Keratinocyte (primary cell): Measurements from ENCODE around the gene NSUN3. TPM values are rescaled to one million over a fixed set of nuclear protein-coding genes. Genes with fewer than 3 reads are reported as not detected.

Experiments
- DNase-seq: peaks from one replicate; pipeline ENCODE4 v3.0.0-alpha.2; 2011; ENCODE audit warnings: low read depth, missing footprints, low spot score
- FAIRE-seq: peaks from 2 replicates; lab custom pipeline; 2011; peaks lifted over from hg19 to GRCh38; lab: Jason Lieb, UNC
- H2AFZ ChIP-seq: 2 replicates; pipeline ENCODE4 v1.6.0; 2012; ENCODE audit warnings: low read length, control low read depth, inconsistent platforms; ENCODE audit not compliant: control insufficient read depth
- H3K27ac ChIP-seq: 2 replicates; pipeline ENCODE4 v1.5.1; 2011; ENCODE audit warnings: low read length; ENCODE audit not compliant: control insufficient read depth, insufficient read depth
- H3K27me3 ChIP-seq: 3 replicates; pipeline ENCODE4 v1.6.0; 2011; ENCODE audit warnings: low read length; ENCODE audit not compliant: control insufficient read depth, insufficient read depth; ENCODE audit errors: extremely low read depth
- H3K36me3 ChIP-seq, 2 experiments: 2 replicates in 1 of 2; 3 replicates in 1 of 2; pipeline ENCODE4 v1.5.1; 2011; ENCODE audit warnings: low read length in 2 of 2, mild to moderate bottlenecking in 1 of 2; ENCODE audit not compliant: control insufficient read depth in 2 of 2, insufficient read depth in 2 of 2; ENCODE audit errors: extremely low read depth in 1 of 2
- H3K4me1 ChIP-seq: 3 replicates; pipeline ENCODE4 v1.5.1; 2011; ENCODE audit warnings: low read length; ENCODE audit not compliant: control insufficient read depth, insufficient read depth; ENCODE audit errors: extremely low read depth
- H3K4me2 ChIP-seq: 3 replicates; pipeline ENCODE4 v1.6.0; 2011; ENCODE audit warnings: low read depth, low read length; ENCODE audit not compliant: control insufficient read depth, insufficient read depth; ENCODE audit errors: extremely low read depth
- H3K4me3 ChIP-seq, 3 experiments: fragments of 200-600 bp in 1 of 3; sonication (generic) in 1 of 3; 2 replicates in 2 of 3; 3 replicates in 1 of 3; pipeline ENCODE4 v1.5.1; 2011 to 2016; ENCODE audit warnings: low read length in 3 of 3, mild to moderate bottlenecking in 3 of 3, control low read depth in 2 of 3, inconsistent platforms in 1 of 3, low read depth in 1 of 3, mixed read lengths in 1 of 3, mixed run types in 1 of 3, moderate library complexity in 1 of 3; ENCODE audit not compliant: control insufficient read depth in 2 of 3, insufficient read depth in 2 of 3; ENCODE audit errors: extremely low read depth in 1 of 3
- H3K79me2 ChIP-seq: 2 replicates; pipeline ENCODE4 v1.6.0; 2012; ENCODE audit warnings: low read length; ENCODE audit not compliant: control insufficient read depth, insufficient read depth
- H3K9ac ChIP-seq: 3 replicates; pipeline ENCODE4 v1.6.0; 2011; ENCODE audit warnings: low read length; ENCODE audit not compliant: control insufficient read depth, insufficient read depth; ENCODE audit errors: extremely low read depth
- H3K9me1 ChIP-seq: 3 replicates; pipeline ENCODE4 v1.6.0; 2011; ENCODE audit warnings: low read length; ENCODE audit not compliant: control insufficient read depth, insufficient read depth; ENCODE audit errors: extremely low read depth
- H3K9me3 ChIP-seq: 2 replicates; pipeline ENCODE4 v1.5.1; 2012; ENCODE audit warnings: low read depth, low read length; ENCODE audit not compliant: control insufficient read depth
- H4K20me1 ChIP-seq: 3 replicates; pipeline ENCODE4 v1.6.0; 2011; ENCODE audit warnings: low read length; ENCODE audit not compliant: control insufficient read depth, insufficient read depth; ENCODE audit errors: extremely low read depth
- CTCF ChIP-seq, 3 experiments: IDR thresholded peaks in 1 of 3; conservative IDR thresholded peaks in 1 of 3; optimal IDR thresholded peaks in 1 of 3; 2 replicates in 2 of 3; 3 replicates in 1 of 3; pipeline versions ENCODE3 to v1.5.1; 2011; ENCODE audit warnings: low read length in 3 of 3, mild to moderate bottlenecking in 3 of 3, moderate library complexity in 2 of 3, control low read depth in 1 of 3, inconsistent platforms in 1 of 3; ENCODE audit not compliant: insufficient read depth in 2 of 3; ENCODE audit errors: extremely low read depth in 1 of 3
- EZH2 ChIP-seq: IDR thresholded peaks from one replicate; pipeline ENCODE4 v1.6.1; 2012; ENCODE audit warnings: inconsistent platforms, mild to moderate bottlenecking, low read length, moderate library complexity
- dilution Hi-C: fragments of 300-500 bp; cut with MboI; formaldehyde crosslinking; loops from one replicate; pipeline ENCODE4 v1.7.0; 2020; ENCODE audit warnings: low sequenced_read_pairs; ENCODE audit not compliant: extremely low pct_ligation_motif_present
- polyA plus RNA-seq, 5 experiments: library from polyadenylated mRNA; depleted of rRNA in 3 of 5; stranded (reverse) in 3 of 5; stranded (forward) in 1 of 5; unstranded in 1 of 5; fragments of >200 nt; gene quantifications; 1 replicate in 1 of 5; 2 replicates in 3 of 5; 3 replicates in 1 of 5; pipeline versions ENCODE4 v1.2.1 to v1.2.3, GENCODE V29; 2011 to 2012; ENCODE audit warnings: missing spikeins in 2 of 5, low read depth in 1 of 5, low replicate concordance in 1 of 5

The NSUN3 gene
- polyA plus RNA-seq, 1 donor (not counting 4 experiments of a cell fraction or from before 2014, with no cell fraction given): 6.4 TPM

GRCh38 chr3:94156626-94157025, 93.8 kb downstream of the NSUN3 start:
- H3K4me3 ChIP-seq: no peak overlapping the region
- no peaks in the 10 kb centered on the region for H3K27me3 ChIP-seq
- H3K9ac ChIP-seq: no peak overlapping the region
- H3K36me3 ChIP-seq: no peaks in the 10 kb centered on the region
- dilution Hi-C loops: no loop called here
- FAIRE-seq (no peak), DNase-seq (no peak)
- no peaks in the 10 kb centered on the region for H3K79me2 ChIP-seq
- H2AFZ ChIP-seq: no peak overlapping the region
- H3K9me3 ChIP-seq: no peaks in the 10 kb centered on the region
- no peak for TF ChIP-seq CTCF (optimal IDR thresholded peaks at IDR 0.05 in 1 of 3, IDR thresholded peaks at IDR 0.05 in 1 of 3, conservative IDR thresholded peaks at IDR 0.05 in 1 of 3; ENCODE audit: extremely low read depth in 1 of 3, insufficient read depth in 2 of 3, low read length in 3 of 3)
- TF ChIP-seq EZH2: no peak
- no peak overlapping the region for H3K4me2 ChIP-seq
- H3K4me1 ChIP-seq: peaks cover 14% of the 10 kb centered on the region
- H4K20me1 ChIP-seq: no peaks in the 10 kb centered on the region
- H3K9me1 ChIP-seq: no peaks in the 10 kb centered on the region
- H3K27ac ChIP-seq: no peak overlapping the region

- H3K4me1 ChIP-seq: peaks cover 23% of the 10 kb centered on the region
- H3K79me2 ChIP-seq: no peaks in the 10 kb centered on the region
- H3K27me3 ChIP-seq: no peaks in the 10 kb centered on the region
- dilution Hi-C loops: no loop called here
- no peaks in the 10 kb centered on the region for H3K9me1 ChIP-seq
- peak overlapping the region; percentile 83 for H3K27ac ChIP-seq
- H3K4me3 ChIP-seq: no peak overlapping the region
- peak overlapping the region; percentile 83 for H3K4me2 ChIP-seq
- H3K9me3 ChIP-seq: no peaks in the 10 kb centered on the region
- FAIRE-seq: no peak
- TF ChIP-seq CTCF (optimal IDR thresholded peaks at IDR 0.05 in 1 of 3, IDR thresholded peaks at IDR 0.05 in 1 of 3, conservative IDR thresholded peaks at IDR 0.05 in 1 of 3; ENCODE audit: extremely low read depth in 1 of 3, insufficient read depth in 2 of 3, low read length in 3 of 3): no peak
- TF ChIP-seq EZH2: no peak
- no peak for DNase-seq
- H4K20me1 ChIP-seq: no peaks in the 10 kb centered on the region
- H2AFZ ChIP-seq: no peak overlapping the region
- H3K9ac ChIP-seq: no peak overlapping the region
- H3K36me3 ChIP-seq: no peaks in the 10 kb centered on the region
Measured at GRCh38 chr3:94158512-94158911, 95.7 kb downstream of the NSUN3 start.
